GM21360 (cell line): ENCODE results near the gene CAMK1.

Source experiments
- ATAC-seq: cut with Tn5 transposase; IDR thresholded peaks from one replicate; pipeline ENCODE4 v1.9.1; 2021; ENCODE audit warnings: mild to moderate bottlenecking, moderate library complexity; ENCODE audit not compliant: unreplicated experiment

CAMK1 gene

DNA sequence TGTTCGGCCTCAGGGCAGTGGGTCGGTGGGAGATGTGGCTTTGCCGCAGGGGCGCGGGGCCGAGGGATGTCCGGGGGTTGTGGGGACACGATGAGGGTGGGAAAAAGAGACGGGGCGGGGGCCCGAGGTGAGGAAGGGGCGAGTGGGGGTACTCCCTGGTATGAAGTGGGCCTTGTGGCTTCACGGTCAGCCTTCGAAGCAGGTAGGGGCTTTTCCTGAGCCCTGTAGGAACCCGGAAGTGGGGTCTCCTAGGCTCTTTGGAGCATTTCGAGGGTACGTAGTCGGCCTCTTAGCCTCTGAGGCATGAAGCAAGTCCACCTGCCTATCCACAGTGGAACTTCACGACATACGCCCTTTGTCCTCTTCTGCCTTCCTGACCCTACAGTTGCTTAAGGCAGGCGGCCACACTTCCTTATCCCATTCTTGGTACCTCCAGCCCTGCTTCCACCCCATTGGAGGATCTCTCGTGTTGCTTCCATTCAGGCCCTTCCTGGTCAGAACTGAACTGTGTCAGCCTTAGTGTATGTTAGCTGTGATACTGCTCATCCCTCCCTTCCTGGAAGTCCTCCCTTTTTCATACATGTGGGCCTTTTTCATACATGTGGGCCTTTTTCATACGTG lies 23.5 kb upstream of the CAMK1 start:
- ATAC-seq = peak; percentile 3

DNA sequence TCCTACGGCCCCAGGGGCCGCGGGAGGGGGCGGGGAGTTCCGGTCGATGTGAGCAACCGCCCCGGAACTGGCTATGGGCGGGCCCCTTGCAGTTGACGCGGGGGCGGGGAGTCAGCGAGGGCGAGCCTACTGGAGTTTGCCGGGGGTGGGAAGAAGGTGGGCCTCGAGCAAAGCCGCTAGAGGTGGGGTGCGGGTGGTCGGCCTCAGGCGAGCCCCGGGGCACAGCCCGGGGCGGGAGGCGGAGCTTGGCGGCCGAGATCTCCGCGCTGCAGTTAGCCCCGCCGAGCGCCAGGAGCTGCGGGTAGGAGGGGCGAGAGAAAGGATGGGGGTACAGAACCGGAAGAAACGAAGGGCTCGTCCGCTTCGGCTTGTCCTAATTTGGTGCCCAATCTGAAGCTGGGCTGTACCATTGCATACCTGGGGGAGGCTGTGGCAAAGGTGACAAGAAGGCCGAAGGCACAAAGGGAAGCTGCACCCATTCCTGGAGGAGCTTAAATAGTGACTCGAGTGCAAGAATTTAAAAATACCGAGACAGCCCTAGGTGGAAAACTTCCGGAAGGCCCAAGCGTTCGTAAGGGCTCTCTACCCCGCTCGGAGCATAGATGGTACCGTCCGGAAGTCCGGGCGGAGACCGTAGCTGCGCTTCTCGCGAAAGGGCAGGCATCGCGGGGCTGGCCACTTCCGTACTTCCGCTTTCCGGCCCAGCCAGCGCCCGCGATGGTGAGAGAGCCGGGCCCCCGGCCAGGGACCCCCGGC lies 22.8 kb upstream of the CAMK1 start, which contains the start of the genes ARPC4 and TADA3:
Gene ARPC4, plus strand, starts transcription at position 678 of the 756 bp plus-strand sequence. Its CDS starts 40 bp downstream, at position 718.
Gene TADA3, minus strand, starts transcription at position 69 of the 756 bp plus-strand sequence. CDS start 1,007 bp downstream, outside the sequence.
- ATAC-seq = peak; percentile 74

DNA sequence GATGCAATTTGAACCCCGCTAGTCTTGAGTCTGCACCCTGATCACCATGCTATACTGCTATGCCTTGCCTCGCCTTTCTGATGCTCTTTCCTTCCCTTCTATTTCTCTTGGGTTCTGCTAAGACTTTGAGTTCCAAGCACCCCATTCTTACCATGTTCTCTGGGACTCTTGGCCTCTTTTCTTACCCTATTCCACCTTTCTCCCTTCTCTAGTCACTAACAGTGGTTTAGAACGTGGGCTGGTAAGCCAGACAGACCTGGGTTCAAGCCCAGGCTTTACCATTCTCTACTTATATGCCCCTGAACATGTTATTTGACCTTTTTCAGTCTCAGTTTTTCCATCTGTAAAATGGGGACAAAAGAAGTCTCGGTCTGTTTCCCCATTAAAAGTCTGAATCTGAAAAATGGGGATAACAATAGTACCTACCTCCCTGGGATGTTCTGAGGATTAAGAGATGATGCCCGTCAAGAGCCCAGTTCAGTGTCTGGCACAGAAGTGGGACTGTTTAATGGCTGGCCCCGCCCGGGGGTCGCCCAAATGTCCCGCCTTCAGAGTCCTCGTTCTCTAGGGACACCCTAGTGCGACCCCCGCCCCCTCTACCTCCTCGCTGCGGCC lies 22.1 kb upstream of the CAMK1 start:
- no peak for ATAC-seq

DNA sequence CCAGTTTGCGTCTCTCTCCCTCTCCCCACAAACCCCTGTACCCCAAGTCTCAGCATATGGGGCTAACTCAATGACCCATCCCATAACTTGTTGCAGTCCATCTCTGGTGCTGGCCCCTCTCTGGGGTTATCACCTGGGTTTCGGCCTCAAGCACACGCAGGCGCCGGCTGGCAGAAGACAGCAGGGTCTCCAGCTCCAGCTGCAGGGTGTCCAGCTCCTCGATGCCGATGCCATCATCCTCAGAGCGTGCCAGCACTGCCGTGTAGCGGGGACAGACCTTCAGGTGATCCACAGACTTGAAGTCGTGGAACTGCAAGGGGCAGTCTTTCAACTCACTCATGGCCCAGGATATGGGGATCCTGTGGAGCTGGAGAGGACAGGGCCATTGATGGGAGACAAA lies 21.4 kb upstream of the CAMK1 start:
- ATAC-seq = no peak

DNA sequence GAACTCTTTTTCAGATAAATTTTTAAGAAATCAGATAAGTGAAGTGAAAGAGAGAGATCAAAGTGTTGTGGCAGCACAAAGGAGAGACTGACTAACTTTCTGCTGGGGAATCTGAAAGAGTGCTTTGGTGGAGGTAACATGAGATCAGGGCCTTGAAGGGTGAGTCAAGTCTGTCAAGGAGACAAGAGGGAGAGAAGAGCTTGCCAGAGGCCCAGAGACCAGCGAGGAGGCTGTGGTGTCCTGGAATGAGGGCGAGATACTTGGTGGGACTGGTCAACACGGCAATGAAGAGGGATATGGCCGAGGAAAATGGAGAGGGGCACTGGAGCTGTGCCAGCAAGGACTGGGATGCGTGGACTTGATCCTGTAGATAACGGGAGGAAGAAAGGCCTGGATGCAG lies 18.0 kb upstream of the CAMK1 start:
- no peak for ATAC-seq

DNA sequence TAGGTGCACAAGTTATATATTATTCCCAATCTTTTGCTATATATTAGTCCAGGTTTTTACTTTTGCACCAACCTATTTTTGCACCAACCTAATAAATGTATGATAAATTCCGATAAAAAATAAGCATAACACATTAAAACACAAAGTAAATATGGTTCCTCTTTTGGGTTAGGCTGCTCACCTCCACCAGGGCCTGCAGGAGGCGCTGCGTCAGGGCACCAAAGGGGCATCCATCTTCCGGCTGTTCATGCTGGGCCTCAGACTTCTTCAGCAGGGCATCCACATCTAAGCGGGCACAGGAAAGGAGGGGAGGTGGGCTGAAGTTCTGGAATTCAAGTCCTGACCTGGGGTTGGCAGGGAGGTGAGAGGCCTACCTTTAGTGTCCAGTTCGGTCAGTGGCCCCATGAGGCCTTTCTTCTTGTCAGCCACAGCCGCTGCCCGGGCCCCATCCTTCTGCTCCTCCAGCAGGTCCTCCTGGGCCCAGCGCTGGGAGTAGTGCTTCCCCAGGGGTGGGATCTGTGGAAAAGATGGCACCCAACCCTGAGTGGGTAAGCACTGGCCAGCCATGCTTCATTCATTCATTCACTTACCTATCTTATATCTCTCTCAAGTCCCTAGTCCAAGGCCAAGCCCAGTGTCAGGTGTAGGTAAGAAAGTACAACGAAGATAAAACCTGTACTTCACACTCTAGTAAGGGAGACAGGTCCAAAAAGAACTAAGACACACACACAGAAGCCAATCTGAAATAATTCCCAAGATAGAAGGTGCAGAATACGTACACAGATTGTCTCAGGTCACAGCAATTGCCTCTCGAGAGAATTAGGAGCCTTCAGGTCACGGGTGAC lies 17.3 kb upstream of the CAMK1 start:
- no peak for ATAC-seq

DNA sequence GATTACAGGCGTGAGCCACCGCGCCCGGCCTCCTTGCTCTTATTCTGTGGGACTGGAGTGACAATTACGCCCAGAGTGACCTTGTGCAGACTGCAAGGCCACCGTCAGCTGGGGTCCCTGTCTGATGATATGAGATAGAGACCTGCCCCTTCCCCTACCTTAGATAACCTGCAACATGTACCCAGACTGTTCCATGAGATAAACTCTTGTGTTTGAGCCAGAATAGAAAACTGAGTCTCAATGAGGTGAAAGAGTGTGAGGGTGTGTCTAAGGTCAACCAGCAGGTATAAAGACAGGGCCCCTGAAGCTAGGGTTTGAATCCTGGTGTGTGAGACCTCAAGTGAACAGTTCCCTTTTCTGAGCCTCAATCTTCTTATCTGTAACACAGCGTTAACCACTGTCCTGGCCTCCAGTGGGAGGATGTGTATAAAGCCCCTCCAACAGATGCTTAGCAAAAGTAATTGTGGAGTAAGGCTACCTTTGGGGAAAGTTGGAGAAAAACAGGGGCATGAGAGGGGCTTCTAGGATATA lies 16.5 kb upstream of the CAMK1 start:
- no peak for ATAC-seq

DNA sequence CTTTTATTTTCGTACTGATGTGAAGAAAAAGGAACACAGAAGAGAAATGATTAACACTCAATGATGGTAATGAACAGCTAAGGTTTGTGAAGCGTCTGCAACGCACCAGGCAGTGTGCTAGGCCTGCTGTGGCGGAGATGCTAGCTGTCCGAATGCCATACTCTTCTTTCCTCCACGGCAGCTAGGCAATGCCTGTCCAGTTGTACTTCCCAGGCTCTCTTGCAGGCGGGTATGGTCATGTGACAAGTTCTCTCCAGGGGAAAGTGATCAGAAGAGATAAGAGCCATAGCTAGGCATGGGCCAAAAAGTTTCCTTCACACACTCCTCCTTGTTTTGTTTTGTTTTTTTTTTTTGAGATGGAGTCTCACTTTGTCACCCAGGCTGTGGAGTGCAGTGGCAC lies 15.9 kb upstream of the CAMK1 start:
- no peak for ATAC-seq

DNA sequence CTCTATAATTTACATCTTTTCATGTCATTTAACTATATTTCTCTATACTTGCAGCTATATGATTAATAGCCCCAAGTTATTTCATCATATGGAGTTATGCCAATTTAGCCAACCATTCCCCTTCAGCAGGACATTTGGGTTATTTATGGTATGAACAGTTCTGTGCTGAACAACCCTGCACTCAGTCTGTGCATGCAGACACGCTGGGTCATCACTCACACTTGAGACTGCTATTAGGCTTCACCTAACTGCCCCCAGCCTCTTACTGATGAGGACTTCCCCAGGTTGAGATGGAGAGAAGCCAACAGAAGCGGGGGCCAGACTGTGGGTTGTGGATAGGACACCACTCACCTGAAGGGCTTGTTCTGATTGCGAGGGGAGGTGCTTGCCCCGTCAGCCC lies 15.2 kb upstream of the CAMK1 start:
- no peak for ATAC-seq

DNA sequence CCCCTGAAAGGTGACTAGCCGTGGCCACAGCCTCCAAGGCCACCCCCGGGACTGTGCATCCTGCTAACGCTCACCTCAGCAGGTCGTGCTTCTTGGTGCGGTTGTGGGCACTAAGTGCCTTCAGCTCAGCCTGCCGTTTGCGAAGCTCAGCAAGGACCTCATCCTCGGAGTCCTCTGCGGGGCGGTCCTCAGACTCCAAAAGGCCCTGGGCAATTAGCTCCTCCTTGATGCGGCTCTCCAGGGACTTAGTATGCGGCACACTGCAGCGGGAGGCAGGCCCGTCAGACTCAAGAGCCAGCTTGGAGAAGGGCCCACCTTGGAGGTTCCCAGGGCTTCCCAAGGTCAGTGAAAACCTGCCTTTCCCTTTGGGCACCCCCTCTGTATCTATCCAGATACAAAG lies 14.2 kb upstream of the CAMK1 start:
- no peak for ATAC-seq

DNA sequence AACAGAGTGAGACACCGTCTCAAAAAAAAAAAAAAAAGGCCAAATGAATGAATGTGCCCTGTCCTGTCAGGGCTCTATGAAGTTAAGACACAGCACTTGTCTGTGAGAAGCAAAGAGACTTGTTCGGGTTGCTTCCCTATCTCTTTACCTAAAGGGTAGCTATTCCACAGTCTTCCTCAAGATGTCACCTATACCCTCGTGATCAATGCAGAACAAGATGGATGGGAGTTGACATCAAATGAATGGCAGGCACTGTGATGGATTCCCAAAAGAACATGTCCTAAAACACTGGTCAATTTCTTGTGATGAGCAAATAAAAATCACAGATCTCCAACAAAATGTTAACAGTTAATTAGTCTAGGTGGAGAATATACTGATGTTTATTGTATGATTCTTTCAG lies 13.0 kb upstream of the CAMK1 start:
- ATAC-seq = no peak

DNA sequence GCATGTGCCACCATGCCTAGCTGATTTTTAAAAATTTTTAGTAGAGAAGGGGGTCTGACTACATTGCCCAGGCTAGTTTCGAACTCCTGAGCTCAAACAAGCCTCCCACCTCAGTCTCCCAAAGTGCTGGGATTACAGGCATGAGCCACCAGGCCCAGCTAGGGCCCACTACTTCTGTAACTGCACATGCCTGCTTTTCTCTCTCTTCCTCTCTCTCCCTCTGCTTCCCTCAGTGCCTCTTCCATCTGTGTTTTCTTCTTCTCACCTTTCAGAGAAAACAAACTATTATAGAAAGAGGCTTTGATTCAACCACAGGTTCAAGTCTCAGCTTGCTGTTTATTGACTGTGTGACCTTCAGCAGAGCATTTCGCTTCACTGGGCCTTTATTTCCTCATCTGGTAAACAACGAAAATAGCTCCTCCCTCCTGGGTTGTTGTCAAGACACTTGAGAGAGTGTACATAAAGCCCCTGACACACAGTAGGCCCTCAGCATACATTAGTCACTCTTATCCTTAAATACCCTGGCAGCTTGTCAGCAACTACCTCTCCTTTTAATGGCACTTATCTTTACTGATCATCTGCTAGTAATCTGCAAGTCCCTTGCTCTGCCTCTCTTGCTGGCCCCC lies 12.3 kb upstream of the CAMK1 start:
- no peak for ATAC-seq

DNA sequence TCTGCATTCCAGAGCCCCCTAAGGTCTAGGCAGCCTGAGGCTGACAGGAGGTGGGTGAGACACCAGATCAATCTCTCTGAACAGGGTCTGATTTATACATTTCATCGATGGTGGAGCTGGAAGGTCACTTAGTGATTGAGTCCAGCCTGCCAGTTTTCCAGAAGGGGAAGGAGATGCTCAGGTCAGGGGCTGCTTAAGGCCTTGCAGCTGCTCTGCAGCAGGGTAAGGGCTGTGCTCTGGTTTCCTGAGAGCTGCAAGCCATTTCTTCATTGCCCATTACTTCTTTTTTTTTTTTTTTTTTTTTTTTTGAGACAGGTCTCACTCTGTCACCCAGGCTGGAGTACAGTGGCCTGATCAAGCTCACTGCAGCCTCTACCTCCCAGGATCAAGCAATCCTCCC lies 11.8 kb upstream of the CAMK1 start:
- ATAC-seq = no peak

DNA sequence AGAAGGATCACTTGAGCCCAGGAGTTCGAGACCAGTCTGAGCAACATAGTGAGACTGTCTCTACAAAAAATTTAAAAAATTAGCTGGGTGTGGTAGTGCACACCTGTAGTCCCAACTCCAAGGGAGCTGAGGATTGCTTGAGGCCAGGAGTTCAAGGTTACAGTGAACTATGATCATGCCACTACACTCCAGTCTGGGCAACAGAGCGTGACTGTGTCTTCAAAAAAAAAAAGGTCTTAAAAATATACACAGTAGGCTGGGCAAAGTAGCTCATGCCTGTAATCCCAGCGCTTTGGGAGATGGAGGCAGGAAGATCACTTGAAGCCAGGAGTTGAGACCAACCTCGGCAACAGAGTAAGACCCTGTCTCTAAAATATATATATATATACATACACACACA lies 11.2 kb upstream of the CAMK1 start:
- ATAC-seq = no peak

DNA sequence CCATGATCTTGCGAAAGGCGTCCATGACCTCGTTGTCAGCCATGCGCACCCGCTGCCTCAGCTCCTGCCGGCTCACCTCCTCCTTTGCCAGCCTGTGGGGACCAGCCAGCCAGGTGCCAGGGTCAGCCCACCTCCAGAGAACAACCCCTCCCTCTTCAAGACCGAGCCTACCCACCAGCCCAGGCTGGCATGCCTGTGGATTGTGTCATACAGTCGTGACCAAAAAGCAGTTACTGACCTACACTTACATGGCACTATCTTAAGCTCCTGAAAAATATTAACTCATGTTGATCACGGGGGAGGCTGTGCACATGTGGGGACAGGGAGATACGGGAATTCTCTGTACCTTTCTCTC lies 10.7 kb upstream of the CAMK1 start:
- no peak for ATAC-seq

DNA sequence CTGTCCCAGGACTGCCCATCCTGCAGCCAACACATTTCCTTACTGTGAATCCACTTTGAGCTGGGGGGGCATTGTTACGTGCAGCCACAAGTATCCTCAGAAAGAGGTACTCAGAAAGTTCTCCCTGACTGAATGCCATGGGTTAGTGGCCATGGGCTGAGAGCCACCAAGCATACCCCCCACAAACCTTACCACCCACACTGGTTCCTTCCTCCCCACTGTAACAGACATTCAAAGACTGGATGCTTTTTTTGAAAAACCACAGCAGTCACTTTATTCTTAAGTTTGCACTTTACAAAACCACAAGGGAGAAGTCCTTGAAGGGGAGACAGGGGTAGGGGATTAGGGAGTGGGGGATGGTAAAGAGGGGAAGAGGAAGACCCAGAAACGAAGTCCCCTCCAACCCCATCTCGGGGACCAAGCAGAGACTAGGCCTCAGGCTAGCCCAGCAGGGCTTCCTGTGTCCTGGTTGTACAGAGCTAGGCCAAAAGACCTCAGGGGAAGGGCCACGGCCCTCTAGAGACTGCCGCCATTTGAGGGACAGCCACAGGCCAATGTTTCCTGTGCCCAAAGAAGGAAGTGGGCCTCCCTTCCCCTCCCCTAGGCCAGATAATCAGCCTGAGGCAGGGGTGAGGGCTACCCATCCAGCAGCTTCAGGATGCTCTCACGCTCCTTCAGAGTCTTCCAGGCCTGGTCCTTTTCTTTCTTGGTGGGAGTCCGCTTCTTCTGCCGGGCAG lies 10.1 kb upstream of the CAMK1 start:
- peak; percentile 46 for ATAC-seq

DNA sequence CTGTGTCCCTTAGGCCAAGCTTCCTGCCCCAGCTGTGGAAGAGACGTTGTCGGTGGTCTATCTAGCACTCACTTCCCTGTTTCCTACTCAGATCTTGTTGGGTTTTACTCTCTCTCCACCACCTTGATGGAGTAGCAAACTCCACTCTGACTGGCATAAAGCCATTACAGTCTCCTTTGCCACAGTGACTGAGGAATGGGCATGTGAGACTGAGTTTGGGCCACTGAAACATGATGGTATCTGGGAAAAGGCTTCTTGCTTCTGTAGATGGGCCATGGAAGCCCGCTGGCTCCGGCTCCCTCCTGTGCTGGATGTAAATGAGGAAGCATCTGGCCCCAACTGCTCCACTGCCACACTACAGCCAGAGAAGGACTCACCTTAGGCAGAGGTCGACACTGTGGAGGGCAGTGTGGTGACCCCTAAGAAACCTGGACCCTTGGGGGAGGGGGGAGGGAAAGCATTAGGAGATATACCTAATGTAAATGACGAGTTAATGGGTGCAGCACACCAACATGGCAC lies 9.4 kb upstream of the CAMK1 start:
- ATAC-seq = no peak

DNA sequence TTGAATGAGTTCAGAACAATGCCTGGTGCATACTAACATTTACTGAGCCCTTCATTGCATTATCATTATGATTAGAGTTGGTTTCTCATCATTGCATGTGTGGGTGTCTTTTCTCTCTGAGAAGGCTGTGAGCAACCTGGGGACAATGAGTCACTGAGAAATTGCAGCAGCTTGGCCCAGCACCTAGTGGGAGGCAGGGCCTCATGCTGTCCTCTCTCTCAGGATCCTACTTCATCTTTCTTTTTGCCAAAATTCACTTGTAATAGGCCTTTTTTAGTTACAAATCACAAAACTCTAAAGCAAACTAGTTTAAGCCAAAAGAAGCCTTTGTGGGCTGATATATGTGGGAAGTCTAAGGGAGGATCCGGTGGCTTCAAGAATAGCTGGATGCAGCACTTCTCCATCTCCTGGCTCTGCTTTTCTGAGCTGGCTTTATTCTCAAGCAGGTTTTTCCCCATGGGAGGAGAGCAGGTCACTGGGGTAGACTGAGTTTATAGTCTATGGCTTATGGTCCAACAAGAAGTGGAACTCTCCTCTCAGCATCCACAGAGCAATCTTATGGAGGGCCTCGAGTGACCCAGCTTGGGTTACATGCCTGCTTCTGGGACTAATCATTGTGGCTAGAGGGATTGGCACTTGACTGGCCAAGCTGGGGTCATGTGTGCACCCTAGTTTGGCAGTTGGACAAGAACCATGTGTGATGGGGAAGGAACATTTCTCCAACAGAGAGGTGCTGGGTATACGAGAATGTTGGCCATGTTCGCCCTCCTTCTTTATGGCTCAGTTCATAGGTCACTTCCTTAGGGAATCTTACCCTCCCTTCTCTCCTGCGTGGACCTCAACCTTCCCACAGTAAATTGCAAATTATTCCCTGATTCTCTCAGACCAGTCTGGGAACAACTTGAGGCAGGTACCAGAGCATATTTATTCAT lies 8.7 kb upstream of the CAMK1 start:
- ATAC-seq = no peak

DNA sequence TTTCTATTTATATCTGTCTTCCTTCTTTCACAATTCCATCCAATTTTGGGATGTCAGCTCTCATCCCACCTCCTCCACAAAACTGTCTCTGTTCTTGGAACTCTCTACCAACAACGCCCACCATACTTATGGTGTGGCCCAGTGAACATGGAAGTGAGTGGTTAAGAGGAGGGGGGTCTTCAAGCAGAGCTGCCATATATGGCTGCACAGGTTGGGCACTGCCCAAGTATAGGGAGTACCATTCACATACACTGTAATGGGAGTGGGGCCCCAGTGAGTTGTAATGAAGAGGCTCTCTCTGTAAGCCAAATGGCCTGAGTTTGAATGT lies 7.9 kb upstream of the CAMK1 start:
- no peak for ATAC-seq
